ENCODE results near the gene PRND. TPM values are rescaled to one million over a fixed set of nuclear protein-coding genes. Genes with fewer than 3 reads are reported as not detected.

Gene PRND
- polyA plus RNA-seq, 1 experiment: not detected

DNA sequence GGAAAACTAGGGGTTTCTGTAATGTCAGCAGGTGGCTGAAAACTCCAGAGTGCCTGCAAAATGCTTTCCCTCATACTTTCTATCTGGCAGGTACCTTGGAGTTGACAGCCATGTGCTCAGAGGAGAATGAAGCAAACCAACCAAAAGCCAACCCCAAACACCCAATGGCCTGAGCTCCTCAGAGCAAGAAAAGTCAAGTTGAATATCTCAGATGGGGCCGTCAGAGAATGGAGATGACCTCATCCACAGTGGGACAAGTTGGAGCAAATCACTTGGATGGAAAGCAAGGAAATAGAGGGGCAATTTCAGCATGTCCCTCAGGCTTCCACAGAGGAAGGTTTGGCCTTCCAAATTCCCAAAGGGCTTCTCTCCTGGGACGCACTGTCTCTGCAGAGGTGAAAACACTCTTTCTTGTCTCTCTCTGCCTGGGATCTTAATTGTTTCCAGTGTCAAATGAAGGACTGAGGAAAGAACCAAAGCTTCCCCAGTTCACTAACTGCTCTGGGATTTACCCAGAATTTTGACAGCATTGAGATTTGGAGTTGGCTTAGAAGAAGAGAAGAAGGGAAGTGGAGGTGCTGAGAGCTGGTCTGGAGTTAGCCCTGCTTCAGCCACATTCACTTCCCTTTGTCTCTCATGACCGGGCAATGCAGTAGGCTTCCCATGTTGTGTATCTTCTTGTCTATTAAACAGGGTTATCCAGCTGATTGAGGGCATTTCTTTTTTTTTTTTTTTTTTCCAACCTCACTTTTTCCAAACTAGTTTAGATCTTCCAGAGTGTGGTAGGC, 42.2 kb downstream of the PRND start:
- DNase-seq (ENCODE audit: low read depth, low spot score): no peak
- TF ChIP-seq, protein P1, sequence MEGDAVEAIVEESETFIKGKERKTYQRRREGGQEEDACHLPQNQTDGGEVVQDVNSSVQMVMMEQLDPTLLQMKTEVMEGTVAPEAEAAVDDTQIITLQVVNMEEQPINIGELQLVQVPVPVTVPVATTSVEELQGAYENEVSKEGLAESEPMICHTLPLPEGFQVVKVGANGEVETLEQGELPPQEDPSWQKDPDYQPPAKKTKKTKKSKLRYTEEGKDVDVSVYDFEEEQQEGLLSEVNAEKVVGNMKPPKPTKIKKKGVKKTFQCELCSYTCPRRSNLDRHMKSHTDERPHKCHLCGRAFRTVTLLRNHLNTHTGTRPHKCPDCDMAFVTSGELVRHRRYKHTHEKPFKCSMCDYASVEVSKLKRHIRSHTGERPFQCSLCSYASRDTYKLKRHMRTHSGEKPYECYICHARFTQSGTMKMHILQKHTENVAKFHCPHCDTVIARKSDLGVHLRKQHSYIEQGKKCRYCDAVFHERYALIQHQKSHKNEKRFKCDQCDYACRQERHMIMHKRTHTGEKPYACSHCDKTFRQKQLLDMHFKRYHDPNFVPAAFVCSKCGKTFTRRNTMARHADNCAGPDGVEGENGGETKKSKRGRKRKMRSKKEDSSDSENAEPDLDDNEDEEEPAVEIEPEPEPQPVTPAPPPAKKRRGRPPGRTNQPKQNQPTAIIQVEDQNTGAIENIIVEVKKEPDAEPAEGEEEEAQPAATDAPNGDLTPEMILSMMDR (IDR thresholded peaks at IDR 0.05; ENCODE audit: low read depth, low read length): no peak
- ChIA-PET CTCF (interaction anchor here (0.6 kb wide), 1 partner anchor 53 kb away, joined by 4 read pairs; no protein-coding TSS in a partner anchor), POLR2A (no interaction called here)
- H3K9me3 ChIP-seq (ENCODE audit: control insufficient read depth, insufficient read depth, low read length): no peaks in the 10 kb centered on the region
- H3K4me3 ChIP-seq (ENCODE audit: low read depth, low read length): no peak overlapping the region
- peaks cover 14% of the 10 kb centered on the region for H3K27me3 ChIP-seq (ENCODE audit: control insufficient read depth, insufficient read depth, low read length)
- H3K27ac ChIP-seq (ENCODE audit: low read depth, low read length): no peak overlapping the region

GRCh38 chr20:4764805-4765204, 43.1 kb downstream of the PRND start:
- POLR2A ChIA-PET: no interaction called here
- H3K9me3 ChIP-seq (ENCODE audit: control insufficient read depth, insufficient read depth, low read length): no peaks in the 10 kb centered on the region
- CTCF ChIA-PET: no interaction called here
- no peak overlapping the region for H3K27ac ChIP-seq (ENCODE audit: low read depth, low read length)
- DNase-seq (ENCODE audit: low read depth, low spot score): no peak
- TF ChIP-seq, protein P1 (IDR thresholded peaks at IDR 0.05; ENCODE audit: low read depth, low read length): no peak
- peaks cover 14% of the 10 kb centered on the region for H3K27me3 ChIP-seq (ENCODE audit: control insufficient read depth, insufficient read depth, low read length)
- no peak overlapping the region for H3K4me3 ChIP-seq (ENCODE audit: low read depth, low read length)

DNA sequence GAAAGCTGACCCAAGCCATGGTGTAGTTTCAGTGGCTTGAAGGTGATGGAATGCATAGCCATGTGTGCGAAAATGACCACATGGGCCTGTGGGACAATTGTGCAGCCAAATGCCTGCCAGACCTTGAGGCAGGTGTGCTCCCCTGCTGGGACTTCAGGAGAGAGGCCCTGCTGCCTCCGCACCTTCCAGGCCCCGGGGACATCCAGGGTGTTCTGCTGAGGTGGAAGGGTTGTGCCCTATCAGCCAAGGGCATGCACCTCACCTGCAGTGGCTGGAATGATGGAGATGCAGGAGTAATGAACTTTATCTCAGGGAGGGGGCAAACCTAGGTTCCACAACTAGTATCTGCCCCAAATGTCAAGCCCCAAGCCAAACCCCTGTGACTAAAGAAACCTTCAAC, 44.0 kb downstream of the PRND start:
- H3K9me3 ChIP-seq (ENCODE audit: control insufficient read depth, insufficient read depth, low read length): no peaks in the 10 kb centered on the region
- POLR2A ChIA-PET: no interaction called here
- CTCF ChIA-PET: no interaction called here

GRCh38 chr20:4766631-4767030, 44.9 kb downstream of the PRND start:
- DNase-seq (ENCODE audit: low read depth, low spot score): no peak
- POLR2A ChIA-PET: no interaction called here
- Histone ChIP-seq H3K27ac (ENCODE audit: low read depth, low read length) (no peak overlapping the region), H3K9me3 (ENCODE audit: control insufficient read depth, insufficient read depth, low read length) (peaks cover 2% of the 10 kb centered on the region; the same call in 1 of the 2 replicates), H3K27me3 (ENCODE audit: control insufficient read depth, insufficient read depth, low read length) (peaks cover 14% of the 10 kb centered on the region), H3K4me3 (ENCODE audit: low read depth, low read length) (no peak overlapping the region)
- TF ChIP-seq, protein P1 (IDR thresholded peaks at IDR 0.05; ENCODE audit: low read depth, low read length): no peak
- CTCF ChIA-PET: no interaction called here

More for the DNA sequence above, 44.0 kb downstream of the PRND start:
- DNase-seq (ENCODE audit: low read depth, low spot score): no peak
- Histone ChIP-seq H3K27me3 (ENCODE audit: control insufficient read depth, insufficient read depth, low read length) (peaks cover 14% of the 10 kb centered on the region), H3K4me3 (ENCODE audit: low read depth, low read length) (no peak overlapping the region), H3K27ac (ENCODE audit: low read depth, low read length) (no peak overlapping the region)
- TF ChIP-seq, protein P1 (IDR thresholded peaks at IDR 0.05; ENCODE audit: low read depth, low read length): no peak

DNA sequence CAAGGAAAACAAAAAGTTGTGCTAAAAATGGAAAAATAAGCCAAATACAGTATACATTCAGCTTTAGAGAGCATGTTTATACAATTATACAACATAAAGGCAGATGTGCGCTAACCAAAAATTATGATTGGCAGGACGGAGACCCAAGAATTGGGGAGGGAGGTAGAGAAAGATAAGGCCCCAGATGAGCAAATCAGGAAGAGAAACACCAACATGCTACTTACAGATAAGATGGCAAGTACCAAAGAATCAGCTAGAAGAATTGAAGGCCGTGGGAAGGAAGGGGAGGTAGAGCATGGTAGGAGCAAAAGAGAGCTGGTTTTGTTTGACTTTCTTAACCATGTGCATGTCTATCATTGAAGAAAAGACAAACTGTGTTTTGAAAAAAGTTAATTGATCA, 45.4 kb downstream of the PRND start:
- Histone ChIP-seq H3K27me3 (ENCODE audit: control insufficient read depth, insufficient read depth, low read length) (peaks cover 11% of the 10 kb centered on the region), H3K27ac (ENCODE audit: low read depth, low read length) (no peak overlapping the region), H3K9me3 (ENCODE audit: control insufficient read depth, insufficient read depth, low read length) (peaks cover 5% of the 10 kb centered on the region; the same call in 1 of the 2 replicates), H3K4me3 (ENCODE audit: low read depth, low read length) (no peak overlapping the region)
- DNase-seq (ENCODE audit: low read depth, low spot score): no peak
- ChIA-PET POLR2A (no interaction called here), CTCF (interaction anchor here (0.6 kb wide), 1 partner anchor 27 kb away, joined by 3 read pairs; no protein-coding TSS in a partner anchor)
- TF ChIP-seq, protein P1 (IDR thresholded peaks at IDR 0.05; ENCODE audit: low read depth, low read length): no peak

All from AG04450 (cell line).